Measurements from ENCODE around the gene GAA. TPM values are rescaled to one million over a fixed set of nuclear protein-coding genes. Genes with fewer than 3 reads are reported as not detected.

The GAA gene
- total RNA-seq, 1 donor from 2014 or later, result 143 TPM

- intact Hi-C loops (cut with DNase I), result no loop called here
- Histone ChIP-seq H3K9me3 (peaks cover 5% of the 10 kb centered on the region), H3K36me3 (no peaks in the 10 kb centered on the region), H3K27me3 (ENCODE audit: low read depth) (no peaks in the 10 kb centered on the region), H3K27ac (no peak overlapping the region), H3K4me3 (no peak overlapping the region), H3K4me1 (no peaks in the 10 kb centered on the region)
- DNase-seq (no peak), ATAC-seq (no peak)
- TF ChIP-seq CTCF (IDR thresholded peaks at IDR 0.05), result no peak
Measured at GRCh38 chr17:80158846-80159245, 57.5 kb downstream of the GAA start.

- H3K9me3 ChIP-seq, result peaks cover 3% of the 10 kb centered on the region
- H3K36me3 ChIP-seq, result no peaks in the 10 kb centered on the region
- intact Hi-C loops (cut with DNase I), result no loop called here
- ATAC-seq (no peak), DNase-seq (no peak)
- no peak overlapping the region for H3K27ac ChIP-seq
- no peaks in the 10 kb centered on the region for H3K27me3 ChIP-seq (ENCODE audit: low read depth)
- no peaks in the 10 kb centered on the region for H3K4me1 ChIP-seq
- H3K4me3 ChIP-seq, result no peak overlapping the region
- no peak for TF ChIP-seq CTCF (IDR thresholded peaks at IDR 0.05)
Measured at GRCh38 chr17:80160536-80160935, 59.2 kb downstream of the GAA start.

- DNase-seq (no peak), ATAC-seq (no peak)
- intact Hi-C loops (cut with DNase I), result no loop called here
- TF ChIP-seq CTCF (IDR thresholded peaks at IDR 0.05), result no peak
- Histone ChIP-seq H3K4me1 (no peaks in the 10 kb centered on the region), H3K9me3 (no peaks in the 10 kb centered on the region), H3K27me3 (ENCODE audit: low read depth) (no peaks in the 10 kb centered on the region), H3K4me3 (no peak overlapping the region), H3K36me3 (no peaks in the 10 kb centered on the region), H3K27ac (no peak overlapping the region)
Measured at GRCh38 chr17:80163336-80163735, 62.0 kb downstream of the GAA start.

GRCh38 chr17:80164185-80164584 is 62.8 kb downstream of the GAA start:
- no peaks in the 10 kb centered on the region for H3K9me3 ChIP-seq
- intact Hi-C loops (cut with DNase I), result no loop called here
- TF ChIP-seq CTCF (IDR thresholded peaks at IDR 0.05), result no peak
- H3K27ac ChIP-seq, result no peak overlapping the region
- no peaks in the 10 kb centered on the region for H3K4me1 ChIP-seq
- no peak for ATAC-seq
- H3K27me3 ChIP-seq (ENCODE audit: low read depth), result no peaks in the 10 kb centered on the region
- DNase-seq, result no peak
- no peaks in the 10 kb centered on the region for H3K36me3 ChIP-seq
- H3K4me3 ChIP-seq, result no peak overlapping the region

- intact Hi-C loops (cut with DNase I), result no loop called here
- Histone ChIP-seq H3K9me3 (no peaks in the 10 kb centered on the region), H3K36me3 (no peaks in the 10 kb centered on the region), H3K27me3 (ENCODE audit: low read depth) (no peaks in the 10 kb centered on the region), H3K4me3 (no peak overlapping the region), H3K4me1 (no peaks in the 10 kb centered on the region), H3K27ac (no peak overlapping the region)
- TF ChIP-seq CTCF (IDR thresholded peaks at IDR 0.05), result no peak
- DNase-seq (no peak), ATAC-seq (no peak)
Measured at GRCh38 chr17:80166446-80166845, 65.1 kb downstream of the GAA start.

GRCh38 chr17:80168371-80168770 is 67.0 kb downstream of the GAA start:
- intact Hi-C loops (cut with DNase I), result no loop called here
- Histone ChIP-seq H3K4me3 (no peak overlapping the region), H3K36me3 (no peaks in the 10 kb centered on the region), H3K9me3 (no peaks in the 10 kb centered on the region), H3K27me3 (ENCODE audit: low read depth) (no peaks in the 10 kb centered on the region), H3K4me1 (no peaks in the 10 kb centered on the region), H3K27ac (no peak overlapping the region)
- TF ChIP-seq CTCF (IDR thresholded peaks at IDR 0.05), result no peak
- DNase-seq, result no peak
- ATAC-seq, result no peak
